GM23338 (cell line): ENCODE measurements around the gene PTPN18. TPM values are rescaled to one million over a fixed set of nuclear protein-coding genes. Genes with fewer than 3 reads are reported as not detected.

Source experiments
- ATAC-seq: fragments of 200-7000 bp; cut with Tn5 transposase; 3 replicates; pipeline ENCODE4 v1.9.1; 2020
- DNase-seq: peaks from one replicate; pipeline ENCODE4 v3.0.0-alpha.2; 2015; ENCODE audit warnings: low spot score
- H2AFZ ChIP-seq: fragments of 200-600 bp; sonication (generic); 2 replicates; pipeline ENCODE4 v1.8.0; 2016; ENCODE audit warnings: antibody characterized with exemption, mild to moderate bottlenecking, moderate library complexity
- H3F3A ChIP-seq: fragments of 200-600 bp; sonication (generic); replicated peaks from 2 replicates; pipeline ENCODE4 v1.8.0; 2017; ENCODE audit warnings: antibody characterized with exemption, mixed run types, low read depth
- H3K27ac ChIP-seq: fragments of 200-600 bp; sonication (generic); 2 replicates; pipeline ENCODE4 v1.6.1; 2016; ENCODE audit warnings: low read depth
- H3K27me3 ChIP-seq: fragments of 200-600 bp; sonication (generic); 2 replicates; pipeline ENCODE4 v1.8.0; 2016; ENCODE audit warnings: mild to moderate bottlenecking, mixed run types, moderate library complexity; ENCODE audit not compliant: insufficient read depth
- H3K36me3 ChIP-seq: fragments of 200-600 bp; sonication (generic); 2 replicates; pipeline ENCODE4 v1.8.0; 2016; ENCODE audit warnings: mild to moderate bottlenecking; ENCODE audit not compliant: insufficient read depth
- H3K4me1 ChIP-seq: fragments of 200-600 bp; sonication (generic); 2 replicates; pipeline ENCODE4 v1.8.0; 2016; ENCODE audit warnings: mild to moderate bottlenecking, moderate library complexity; ENCODE audit not compliant: insufficient read depth
- H3K4me2 ChIP-seq: fragments of 200-600 bp; sonication (generic); 2 replicates; pipeline ENCODE4 v1.7.1; 2017; ENCODE audit warnings: mixed run types
- H3K4me3 ChIP-seq: fragments of 200-600 bp; sonication (generic); 2 replicates; pipeline ENCODE4 v1.6.1; 2016; ENCODE audit warnings: mixed run types
- H3K79me2 ChIP-seq: fragments of 200-600 bp; sonication (generic); replicated peaks from 2 replicates; pipeline ENCODE4 v1.8.0; 2017; ENCODE audit warnings: mild to moderate bottlenecking; ENCODE audit not compliant: insufficient read depth
- H3K9me2 ChIP-seq: fragments of 200-600 bp; sonication (generic); 2 replicates; pipeline ENCODE4 v1.8.0; 2017; ENCODE audit not compliant: insufficient read depth
- H4K20me1 ChIP-seq: fragments of 200-600 bp; sonication (generic); replicated peaks from 2 replicates; pipeline ENCODE4 v1.8.0; 2017; ENCODE audit warnings: mild to moderate bottlenecking; ENCODE audit not compliant: insufficient read depth
- H3K27ac Mint-ChIP-seq: 2 replicates; pipeline ENCODE4 v1.8.0; 2020; ENCODE audit warnings: inconsistent platforms, mild to moderate bottlenecking, moderate library complexity, mixed read lengths
- H3K27me3 Mint-ChIP-seq: 3 replicates; pipeline ENCODE4 v1.8.0; 2022; ENCODE audit warnings: low read depth, mild to moderate bottlenecking, moderate library complexity, mixed read lengths, inconsistent platforms; ENCODE audit not compliant: insufficient read depth, poor library complexity
- H3K36me3 Mint-ChIP-seq: 3 replicates; pipeline ENCODE4 v1.8.0; 2021; ENCODE audit warnings: low read depth, mild to moderate bottlenecking, inconsistent platforms, moderate library complexity, mixed read lengths
- H3K4me1 Mint-ChIP-seq: 3 replicates; pipeline ENCODE4 v1.8.0; 2020; ENCODE audit warnings: mild to moderate bottlenecking, inconsistent platforms, mixed read lengths
- H3K4me3 Mint-ChIP-seq: 3 replicates; pipeline ENCODE4 v1.8.0; 2021; ENCODE audit warnings: moderate library complexity, mild to moderate bottlenecking, inconsistent platforms, mixed read lengths
- H3K9me3 Mint-ChIP-seq: 3 replicates; pipeline ENCODE4 v1.8.0; 2020; ENCODE audit warnings: moderate library complexity, mild to moderate bottlenecking, inconsistent platforms, mixed read lengths
- CREB1 ChIP-seq: fragments of 250-450 bp; sonication (Bioruptor Pico); IDR thresholded peaks from 2 replicates; pipeline ENCODE4 v1.5.0; 2020; ENCODE audit warnings: low read depth, mild to moderate bottlenecking, moderate library complexity
- ETS1 ChIP-seq: IDR thresholded peaks from 2 replicates; pipeline ENCODE4 v1.6.1; 2016; ENCODE audit warnings: antibody characterized with exemption
- JUNB ChIP-seq: IDR thresholded peaks from one replicate; pipeline ENCODE4 v1.6.1; 2016; ENCODE audit warnings: antibody characterized with exemption; ENCODE audit not compliant: unreplicated experiment
- NANOG ChIP-seq: IDR thresholded peaks from 2 replicates; pipeline ENCODE4 v1.6.1; 2016; ENCODE audit warnings: antibody characterized with exemption, borderline replicate concordance
- POLR2AphosphoS5 ChIP-seq: IDR thresholded peaks from 2 replicates; pipeline ENCODE4 v1.6.1; 2016; ENCODE audit warnings: antibody characterized with exemption, low read depth
- STAT1 ChIP-seq: IDR thresholded peaks from one replicate; pipeline ENCODE4 v1.6.1; 2016; ENCODE audit warnings: antibody characterized with exemption; ENCODE audit not compliant: unreplicated experiment
- ZNF331 ChIP-seq: fragments of 250-450 bp; sonication (Bioruptor Pico); IDR thresholded peaks from 2 replicates; pipeline ENCODE4 v1.5.0; 2020; ENCODE audit warnings: low read depth, mild to moderate bottlenecking, moderate library complexity
- ZNF462 ChIP-seq: fragments of 250-450 bp; sonication (Bioruptor Pico); IDR thresholded peaks from 2 replicates; pipeline ENCODE4 v1.5.0; 2020; ENCODE audit warnings: mild to moderate bottlenecking, moderate library complexity
- polyA plus RNA-seq: library from polyadenylated mRNA; unstranded; fragments of >200 nt; fragmentation: Nextera tagmentation; extraction: Ambion mirVana; gene quantifications from 2 replicates; pipeline ENCODE4 v1.2.1, GENCODE V29; 2016
- total RNA-seq: library from RNA; depleted of rRNA; stranded (reverse); fragments of >200 nt; shearing (Covaris generic); gene quantifications from 2 replicates; pipeline ENCODE4 v1.2.3, GENCODE V29; 2014

PTPN18 gene
- total and polyA plus RNA-seq, 2 experiments from 2014 or later, result 10.1 to 10.9 TPM

GRCh38 chr2:130336150-130336876, 19.5 kb upstream of the PTPN18 start:
- H3K4me1 ChIP-seq, result peaks cover 7% of the 10 kb centered on the region; the same call in 1 of the 2 replicates
- peak overlapping the region; percentile 73 for H3K4me3 ChIP-seq
- peak overlapping the region; percentile 91 for H3K4me3 Mint-ChIP-seq
- H3K9me2 ChIP-seq, result no peaks in the 10 kb centered on the region
- H3K27ac Mint-ChIP-seq, result no peak overlapping the region
- TF ChIP-seq ETS1 (no peak), JUNB (no peak), ZNF462 (CRISPR knock-in tag) (no peak), ZNF331 (no peak), NANOG (no peak), POLR2AphosphoS5 (no peak), STAT1 (no peak), CREB1 (no peak)
- no peaks in the 10 kb centered on the region for H3K36me3 ChIP-seq
- peak overlapping the region; percentile 84 for H2AFZ ChIP-seq
- peaks cover 31% of the 10 kb centered on the region for H3K36me3 Mint-ChIP-seq
- no peaks in the 10 kb centered on the region for H4K20me1 ChIP-seq
- H3K27me3 ChIP-seq, result peaks cover under 1% of the 10 kb centered on the region; the same call in 1 of the 2 replicates
- ATAC-seq (peak; percentile 17; the same call in 2 of the 3 replicates), DNase-seq (peak; percentile 17)
- H3K4me1 Mint-ChIP-seq, result peaks cover 11% of the 10 kb centered on the region
- peaks cover 20% of the 10 kb centered on the region for H3K27me3 Mint-ChIP-seq
- H3K27ac ChIP-seq, result no peak overlapping the region
- peaks cover 6% of the 10 kb centered on the region for H3K9me3 Mint-ChIP-seq
- H3F3A ChIP-seq, result no peaks in the 10 kb centered on the region
- peak overlapping the region; percentile 76 for H3K4me2 ChIP-seq
- H3K79me2 ChIP-seq, result no peaks in the 10 kb centered on the region
